H9 (cell line): ENCODE data around the gene APBA2. TPM values are rescaled to one million over a fixed set of nuclear protein-coding genes. Genes with fewer than 3 reads are reported as not detected.

ENCODE experiments used
- DNase-seq: peaks from one replicate; pipeline ENCODE4 v3.0.0-alpha.2; 2017
- H2AFZ ChIP-seq: one replicate; pipeline ENCODE4 v1.6.1; 2013; ENCODE audit warnings: mild to moderate bottlenecking, low read length, control low read depth, moderate library complexity
- H2AK5ac ChIP-seq: 2 replicates; pipeline ENCODE4 v1.6.1; 2013; ENCODE audit warnings: low read length, control low read depth, mixed read lengths; ENCODE audit not compliant: insufficient read length
- H2BK120ac ChIP-seq: one replicate; pipeline ENCODE4 v1.6.1; 2013; ENCODE audit warnings: low read depth, mild to moderate bottlenecking, low read length, control low read depth, inconsistent platforms; ENCODE audit not compliant: poor library complexity, severe bottlenecking
- H2BK12ac ChIP-seq: 2 replicates; pipeline ENCODE4 v1.6.1; 2013; ENCODE audit warnings: low read length, control low read depth, mixed read lengths, low read depth; ENCODE audit not compliant: insufficient read length
- H2BK15ac ChIP-seq: 2 replicates; pipeline ENCODE4 v1.6.1; 2013; ENCODE audit warnings: low read depth, low read length, control low read depth
- H2BK20ac ChIP-seq: one replicate; pipeline ENCODE4 v1.6.1; 2013; ENCODE audit warnings: low read depth, mild to moderate bottlenecking, low read length, control low read depth, inconsistent platforms; ENCODE audit not compliant: poor library complexity, severe bottlenecking
- H2BK5ac ChIP-seq: 2 replicates; pipeline ENCODE4 v1.6.1; 2013; ENCODE audit warnings: low read length, control low read depth, mixed read lengths; ENCODE audit not compliant: insufficient read length
- H3K14ac ChIP-seq: 2 replicates; pipeline ENCODE4 v1.6.1; 2013; ENCODE audit warnings: low read length, control low read depth; ENCODE audit not compliant: insufficient read depth
- H3K18ac ChIP-seq: 2 replicates; pipeline ENCODE4 v1.6.1; 2013; ENCODE audit warnings: low read depth, mild to moderate bottlenecking, mixed read lengths, low read length, control low read depth; ENCODE audit not compliant: insufficient read length
- H3K23ac ChIP-seq: 2 replicates; pipeline ENCODE4 v1.6.1; 2013; ENCODE audit warnings: low read length, control low read depth, mixed read lengths, low read depth; ENCODE audit not compliant: insufficient read length
- H3K23me2 ChIP-seq: 2 replicates; pipeline ENCODE4 v1.6.1; 2013; ENCODE audit warnings: low read depth, mild to moderate bottlenecking, mixed read lengths, low read length, control low read depth; ENCODE audit not compliant: insufficient read length, poor library complexity, severe bottlenecking
- H3K27ac ChIP-seq: 2 replicates; pipeline ENCODE4 v1.5.1; 2013; ENCODE audit warnings: low read length, control low read depth, mixed read lengths, low read depth; ENCODE audit not compliant: insufficient read length
- H3K27me3 ChIP-seq: 2 replicates; pipeline ENCODE4 v1.6.1; 2013; ENCODE audit warnings: low read length, control low read depth, inconsistent platforms; ENCODE audit not compliant: insufficient read depth
- H3K4ac ChIP-seq: 2 replicates; pipeline ENCODE4 v1.6.1; 2013; ENCODE audit warnings: low read depth, mild to moderate bottlenecking, control low read depth, inconsistent platforms, low read length, moderate library complexity
- H3K4me1 ChIP-seq: 2 replicates; pipeline ENCODE4 v1.6.1; 2013; ENCODE audit warnings: low read length, control low read depth, inconsistent platforms; ENCODE audit not compliant: insufficient read depth
- H3K4me2 ChIP-seq: 2 replicates; pipeline ENCODE4 v1.6.1; 2013; ENCODE audit warnings: low read length, control low read depth, mixed read lengths; ENCODE audit not compliant: insufficient read length, insufficient read depth
- H3K56ac ChIP-seq: 2 replicates; pipeline ENCODE4 v1.6.1; 2013; ENCODE audit warnings: low read depth, mild to moderate bottlenecking, mixed read lengths, low read length, control low read depth; ENCODE audit not compliant: insufficient read length
- H3K79me1 ChIP-seq: 2 replicates; pipeline ENCODE4 v1.6.1; 2013; ENCODE audit warnings: low read depth, mild to moderate bottlenecking, moderate library complexity, low read length, control low read depth, inconsistent platforms; ENCODE audit not compliant: insufficient read depth, poor library complexity, severe bottlenecking
- H3K79me2 ChIP-seq: 2 replicates; pipeline ENCODE4 v1.6.1; 2013; ENCODE audit warnings: low read length, control low read depth, inconsistent platforms; ENCODE audit not compliant: insufficient read depth
- H3K9ac ChIP-seq: 2 replicates; pipeline ENCODE4 v1.6.1; 2013; ENCODE audit warnings: low read length, control low read depth, mixed read lengths; ENCODE audit not compliant: insufficient read length; ENCODE audit errors: extremely low read depth
- H3K9me3 ChIP-seq: one replicate; pipeline ENCODE4 v1.6.1; 2013; ENCODE audit warnings: low read depth, low read length, inconsistent platforms; ENCODE audit not compliant: control insufficient read depth
- H3T11ph ChIP-seq: one replicate; pipeline ENCODE4 v1.6.1; 2013; ENCODE audit warnings: mild to moderate bottlenecking, low read length, control low read depth, inconsistent platforms
- H4K20me1 ChIP-seq: one replicate; pipeline ENCODE4 v1.6.1; 2013; ENCODE audit not compliant: control insufficient read depth, insufficient read length, insufficient read depth
- H4K5ac ChIP-seq: 2 replicates; pipeline ENCODE4 v1.6.1; 2013; ENCODE audit warnings: low read depth, mild to moderate bottlenecking, mixed read lengths, low read length, control low read depth; ENCODE audit not compliant: insufficient read length
- H4K8ac ChIP-seq: replicated peaks from 2 replicates; pipeline ENCODE4 v1.6.1; 2013; ENCODE audit warnings: low read length, control low read depth, mixed read lengths, low read depth; ENCODE audit not compliant: insufficient read length
- H4K91ac ChIP-seq: 2 replicates; pipeline ENCODE4 v1.6.1; 2013; ENCODE audit warnings: low read depth, mild to moderate bottlenecking, moderate library complexity, mixed read lengths, low read length, control low read depth; ENCODE audit not compliant: insufficient read length
- H3K27ac Mint-ChIP-seq, 3 experiments: 2 replicates in 2 of 3; 3 replicates in 1 of 3; pipeline ENCODE4 v1.8.0; 2020 to 2021; ENCODE audit warnings: mixed read lengths in 3 of 3, mild to moderate bottlenecking in 1 of 3, moderate library complexity in 1 of 3
- H3K27me3 Mint-ChIP-seq: 2 replicates; pipeline ENCODE4 v1.8.0; 2021; ENCODE audit warnings: low read depth, mild to moderate bottlenecking, moderate library complexity, mixed read lengths
- H3K36me3 Mint-ChIP-seq, 3 experiments: 2 replicates in 2 of 3; 3 replicates in 1 of 3; pipeline ENCODE4 v1.8.0; 2020 to 2021; ENCODE audit warnings: low read depth in 3 of 3, mixed read lengths in 3 of 3; ENCODE audit not compliant: insufficient read depth in 1 of 3
- H3K4me1 Mint-ChIP-seq, 2 experiments: 2 replicates each; pipeline ENCODE4 v1.8.0; 2020; ENCODE audit warnings: mixed read lengths in 2 of 2
- H3K4me3 Mint-ChIP-seq, 2 experiments: 2 replicates in 1 of 2; 3 replicates in 1 of 2; pipeline ENCODE4 v1.8.0; 2020 to 2021; ENCODE audit warnings: mild to moderate bottlenecking in 2 of 2, mixed read lengths in 2 of 2, moderate library complexity in 1 of 2
- H3K9me3 Mint-ChIP-seq, 2 experiments: 2 replicates in 1 of 2; 3 replicates in 1 of 2; pipeline ENCODE4 v1.8.0; 2020; ENCODE audit warnings: mild to moderate bottlenecking in 2 of 2, mixed read lengths in 2 of 2, moderate library complexity in 1 of 2
- CTCF ChIP-seq: fragments of 200-600 bp; sonication (generic); conservative IDR thresholded peaks from 3 replicates; pipeline ENCODE4 v1.8.0; 2021; ENCODE audit warnings: antibody characterized with exemption, mild to moderate bottlenecking
- WGBS: extraction: QIAGEN DNeasy Blood & Tissue Kit; methylation state at CpG from one replicate; pipeline ENCODE4 v1.1.7; 2013; ENCODE audit warnings: missing lambda C conversion rate, low lambda C conversion rate, mixed read lengths; ENCODE audit not compliant: insufficient read length; ENCODE audit errors: extremely low coverage; 5-methylcytosine and 5-hydroxymethylcytosine counted together
- total RNA-seq: library from RNA; stranded (reverse); gene quantifications from 2 replicates; pipeline ENCODE4 v1.2.1, GENCODE V29; 2021

The APBA2 gene
- total RNA-seq, 1 experiment from 2014 or later, result 14.3 TPM

- H3K79me1 ChIP-seq, result no peaks in the 10 kb centered on the region
- H4K5ac ChIP-seq, result no peak overlapping the region
- H4K8ac ChIP-seq, result no peak overlapping the region
- no peak overlapping the region for H3K9ac ChIP-seq
- Mint-ChIP-seq H3K36me3 (peaks cover 5 to 8% (median 6%) of the 10 kb centered on the region in 3 experiments; a peak in 5 of 7 replicates), H3K4me1 (peaks cover 10 to 13% of the 10 kb centered on the region in 2 experiments), H3K27ac (no peak overlapping the region), H3K27me3 (no peaks in the 10 kb centered on the region; the same call in 1 of the 2 replicates), H3K4me3 (no peak overlapping the region), H3K9me3 (peaks cover 0 to 6% of the 10 kb centered on the region in 2 experiments; a peak in 4 of 5 replicates)
- H2BK120ac ChIP-seq, result no peak overlapping the region
- DNase-seq, result no peak
- H3K27ac ChIP-seq, result no peak overlapping the region
- no peak overlapping the region for H3T11ph ChIP-seq
- TF ChIP-seq CTCF, result no peak
- no peak overlapping the region for H2AK5ac ChIP-seq
- no peak overlapping the region for H2BK12ac ChIP-seq
- H3K27me3 ChIP-seq, result no peaks in the 10 kb centered on the region
- H2BK5ac ChIP-seq, result no peak overlapping the region
- H3K4ac ChIP-seq, result no peak overlapping the region
- H3K23ac ChIP-seq, result no peak overlapping the region
- no peak overlapping the region for H3K56ac ChIP-seq
- no peaks in the 10 kb centered on the region for H3K23me2 ChIP-seq
- H3K9me3 ChIP-seq, result no peaks in the 10 kb centered on the region
- no peak overlapping the region for H3K4me2 ChIP-seq
- H2AFZ ChIP-seq, result no peak overlapping the region
- H4K20me1 ChIP-seq, result no peaks in the 10 kb centered on the region
- no peak overlapping the region for H4K91ac ChIP-seq
- no peaks in the 10 kb centered on the region for H3K4me1 ChIP-seq
- H3K79me2 ChIP-seq, result no peaks in the 10 kb centered on the region
- H2BK15ac ChIP-seq, result no peak overlapping the region
- no peak overlapping the region for H2BK20ac ChIP-seq
- no peak overlapping the region for H3K14ac ChIP-seq
- H3K18ac ChIP-seq, result no peak overlapping the region
- no CpG with 5 or more reads among the region's 5 CpGs for WGBS
Measured at GRCh38 chr15:29086001-29086400, 200.2 kb downstream of the APBA2 start.
